GM19193 (cell line): Measurements from ENCODE around the gene C19orf33.

Experiments used
- POLR2A ChIP-seq: IDR thresholded peaks from 4 replicates; pipeline ENCODE4 v1.6.1; 2011; ENCODE audit not compliant: insufficient read depth, insufficient read length; ENCODE audit errors: extremely low read depth

C19orf33 gene

GRCh38 chr19:38274739-38275138 is 29.3 kb upstream of the C19orf33 start:
- no peak for TF ChIP-seq POLR2A

- no peak for TF ChIP-seq POLR2A
These were observed 27.0 kb upstream of the C19orf33 start for GRCh38 chr19:38276942-38277517.

GRCh38 chr19:38277549-38277948 is 26.5 kb upstream of the C19orf33 start:
- no peak for TF ChIP-seq POLR2A

- no peak for TF ChIP-seq POLR2A
These were observed 25.9 kb upstream of the C19orf33 start for GRCh38 chr19:38277969-38278680.

- no peak for TF ChIP-seq POLR2A
These were observed 25.3 kb upstream of the C19orf33 start for GRCh38 chr19:38278751-38279150.

- no peak for TF ChIP-seq POLR2A
These were observed 23.8 kb upstream of the C19orf33 start for GRCh38 chr19:38280030-38280921.

GRCh38 chr19:38281811-38282566 is 22.1 kb upstream of the C19orf33 start:
- no peak for TF ChIP-seq POLR2A

GRCh38 chr19:38283271-38283670 is 20.8 kb upstream of the C19orf33 start:
- TF ChIP-seq POLR2A, result no peak

GRCh38 chr19:38284422-38284821 is 19.6 kb upstream of the C19orf33 start:
- no peak for TF ChIP-seq POLR2A

- no peak for TF ChIP-seq POLR2A
These were observed 18.5 kb upstream of the C19orf33 start for GRCh38 chr19:38285567-38285966.

- no peak for TF ChIP-seq POLR2A
These were observed 16.4 kb upstream of the C19orf33 start for GRCh38 chr19:38287604-38288003.

- TF ChIP-seq POLR2A, result no peak
These were observed 15.8 kb upstream of the C19orf33 start for GRCh38 chr19:38288123-38288855.

- no peak for TF ChIP-seq POLR2A
These were observed 14.1 kb upstream of the C19orf33 start for GRCh38 chr19:38289955-38290354.

- no peak for TF ChIP-seq POLR2A
These were observed 13.4 kb upstream of the C19orf33 start for GRCh38 chr19:38290631-38291147.

- no peak for TF ChIP-seq POLR2A
These were observed 12.2 kb upstream of the C19orf33 start for GRCh38 chr19:38291855-38292254.

- TF ChIP-seq POLR2A, result no peak
These were observed 10.8 kb upstream of the C19orf33 start for GRCh38 chr19:38293281-38293680.
